Hippocampal formation (tissue), 2 donors: Measurements from ENCODE around the gene AP2A1.

Experiments used
- DNase-seq, 2 donors: peaks; one replicate each; lab custom pipeline; 2025; lab: John Stamatoyannopoulos, UW

Gene AP2A1

GRCh38 chr19:49792829-49793560 is 26.2 kb downstream of the AP2A1 start:
- DNase-seq: no peak

- no peak for DNase-seq
These were observed 26.7 kb downstream of the AP2A1 start for GRCh38 chr19:49793561-49793840.

GRCh38 chr19:49795615-49796014 is 28.8 kb downstream of the AP2A1 start:
- DNase-seq: no peak

- no peak for DNase-seq
These were observed 31.8 kb downstream of the AP2A1 start for GRCh38 chr19:49798574-49798973.

GRCh38 chr19:49799271-49799797 is 32.5 kb downstream of the AP2A1 start:
- no peak for DNase-seq

GRCh38 chr19:49799798-49800376 is 33.1 kb downstream of the AP2A1 start:
- DNase-seq: no peak

- DNase-seq: no peak
These were observed 34.0 kb downstream of the AP2A1 start for GRCh38 chr19:49800771-49801170.

- DNase-seq: no peak
These were observed 34.6 kb downstream of the AP2A1 start for GRCh38 chr19:49801401-49801888.

GRCh38 chr19:49801966-49802661 is 35.3 kb downstream of the AP2A1 start:
- peak; percentile 83 for DNase-seq

GRCh38 chr19:49802836-49803528 is 36.2 kb downstream of the AP2A1 start:
- DNase-seq: no peak

- no peak for DNase-seq
These were observed 36.7 kb downstream of the AP2A1 start for GRCh38 chr19:49803529-49803856.

- no peak for DNase-seq
These were observed 39.2 kb downstream of the AP2A1 start for GRCh38 chr19:49805822-49806619.

- DNase-seq: no peak
These were observed 39.8 kb downstream of the AP2A1 start for GRCh38 chr19:49806620-49806959.

GRCh38 chr19:49807058-49807903 is 40.5 kb downstream of the AP2A1 start:
- no peak for DNase-seq

- no peak for DNase-seq
These were observed 41.3 kb downstream of the AP2A1 start for GRCh38 chr19:49807904-49808675.

GRCh38 chr19:49808711-49809159 is 41.9 kb downstream of the AP2A1 start:
- peak; percentile 73 to 77 for DNase-seq

GRCh38 chr19:49809160-49809940 is 42.5 kb downstream of the AP2A1 start:
- DNase-seq: peak; percentile 11 to 60

- no peak for DNase-seq
These were observed 43.2 kb downstream of the AP2A1 start for GRCh38 chr19:49809941-49810389.

- no peak for DNase-seq
These were observed 44.5 kb downstream of the AP2A1 start for GRCh38 chr19:49811328-49811727.
